NCI-H460 (cell line): Measurements from ENCODE around the gene FBXO31. TPM values are rescaled to one million over a fixed set of nuclear protein-coding genes. Genes with fewer than 3 reads are reported as not detected.

Experiments
- DNase-seq: peaks from one replicate; pipeline ENCODE4 v3.0.0-alpha.2; 2016; ENCODE audit warnings: low read depth; ENCODE audit errors: extremely low read depth
- total RNA-seq: library from RNA; depleted of rRNA; stranded (reverse); fragments of >200 nt; shearing (Covaris generic); gene quantifications from 2 replicates; pipeline ENCODE4 v1.2.3, GENCODE V29; 2014

FBXO31 gene
- total RNA-seq, 1 experiment from 2014 or later: 9.1 TPM

- peak; percentile 13 for DNase-seq
Measured at GRCh38 chr16:87317750-87318644, 65.6 kb downstream of the FBXO31 start.

GRCh38 chr16:87316923-87317749, 66.4 kb downstream of the FBXO31 start, which contains the start of gene C16orf95:
Gene C16orf95, minus strand, starts transcription at chr16:87317392. Its CDS starts 150 bp downstream, at chr16:87317242.
- peak; percentile 88 for DNase-seq

- no peak for DNase-seq
Measured at GRCh38 chr16:87316450-87316922, 67.1 kb downstream of the FBXO31 start.

GRCh38 chr16:87314990-87315420, 68.6 kb downstream of the FBXO31 start:
- no peak for DNase-seq

- DNase-seq: no peak
Measured at GRCh38 chr16:87312008-87312407, 71.6 kb downstream of the FBXO31 start.

- DNase-seq: no peak
Measured at GRCh38 chr16:87311387-87311786, 72.2 kb downstream of the FBXO31 start.

GRCh38 chr16:87310610-87311009, 73.0 kb downstream of the FBXO31 start:
- DNase-seq: no peak

- DNase-seq: no peak
Measured at GRCh38 chr16:87309620-87310525, 73.7 kb downstream of the FBXO31 start.

GRCh38 chr16:87308826-87309225, 74.8 kb downstream of the FBXO31 start:
- no peak for DNase-seq

- no peak for DNase-seq
Measured at GRCh38 chr16:87306516-87306915, 77.1 kb downstream of the FBXO31 start.

- no peak for DNase-seq
Measured at GRCh38 chr16:87305505-87306391, 77.8 kb downstream of the FBXO31 start.

- no peak for DNase-seq
Measured at GRCh38 chr16:87304951-87305350, 78.6 kb downstream of the FBXO31 start.

GRCh38 chr16:87303962-87304521, 79.5 kb downstream of the FBXO31 start:
- DNase-seq: no peak

- no peak for DNase-seq
Measured at GRCh38 chr16:87303431-87303930, 80.1 kb downstream of the FBXO31 start.

GRCh38 chr16:87298857-87299465, 84.6 kb downstream of the FBXO31 start:
- DNase-seq: no peak

- peak; percentile 17 for DNase-seq
Measured at GRCh38 chr16:87297918-87298631, 85.5 kb downstream of the FBXO31 start.

- DNase-seq: no peak
Measured at GRCh38 chr16:87297407-87297806, 86.2 kb downstream of the FBXO31 start.
